Esophagus muscularis mucosa (tissue), 4 donors: ENCODE measurements around the gene TPX2. TPM values are rescaled to one million over a fixed set of nuclear protein-coding genes. Genes with fewer than 3 reads are reported as not detected.

Source experiments
- DNase-seq: peaks from one replicate; pipeline ENCODE4 v3.0.0-alpha.2; 2017; ENCODE audit errors: extremely low spot score
- H3K27ac ChIP-seq, 4 donors: fragments of 200-600 bp; sonication (generic); replicated peaks in 1 of 4; 1 replicate in 3 of 4; 2 replicates in 1 of 4; pipeline ENCODE4 v1.5.1; 2016 to 2019; ENCODE audit warnings: mild to moderate bottlenecking in 1 of 4
- H3K27me3 ChIP-seq, 4 donors: fragments of 200-600 bp; sonication (generic); one replicate each; pipeline versions ENCODE4 v1.5.1 to v1.6.0; 2016 to 2019
- H3K36me3 ChIP-seq, 4 donors: fragments of 200-600 bp; sonication (generic); one replicate each; pipeline ENCODE4 v1.5.1; 2016 to 2019
- H3K4me1 ChIP-seq, 4 donors: fragments of 200-600 bp; sonication (generic); one replicate each; pipeline ENCODE4 v1.5.1; 2016 to 2019
- H3K4me3 ChIP-seq, 4 donors: fragments of 200-600 bp; sonication (generic); 1 replicate in 2 of 4; 2 replicates in 2 of 4; pipeline ENCODE4 v1.5.1; 2016 to 2019; ENCODE audit warnings: mild to moderate bottlenecking in 4 of 4, moderate library complexity in 1 of 4
- H3K9me3 ChIP-seq, 4 donors: fragments of 200-600 bp; sonication (generic); 1 replicate in 3 of 4; 2 replicates in 1 of 4; pipeline ENCODE4 v1.5.1; 2016 to 2019
- CTCF ChIP-seq, 3 experiments: fragments of 200-600 bp in 2 of 3; fragments of 450-650 bp in 1 of 3; sonication (generic) in 2 of 3; IDR thresholded peaks; one replicate each; pipeline ENCODE4 v1.5.1; 2017 to 2019; ENCODE audit warnings: antibody characterized with exemption in 3 of 3, mild to moderate bottlenecking in 2 of 3, moderate library complexity in 1 of 3
- EP300 ChIP-seq: sonication (generic); formaldehyde crosslinking; IDR thresholded peaks from one replicate; pipeline ENCODE4 v1.6.1; 2017; ENCODE audit warnings: antibody characterized with exemption
- POLR2A ChIP-seq: fragments of 450-650 bp; IDR thresholded peaks from one replicate; pipeline ENCODE4 v1.6.1; 2017; ENCODE audit warnings: antibody characterized with exemption, moderate library complexity, mild to moderate bottlenecking, low read depth
- POLR2AphosphoS5 ChIP-seq, 2 donors: sonication (generic); formaldehyde crosslinking; IDR thresholded peaks; one replicate each; pipeline ENCODE4 v1.6.1; 2017; ENCODE audit warnings: antibody characterized with exemption in 2 of 2
- WGBS: methylation state at CpG from one replicate; pipeline ENCODE4 v1.1.5; 2018; 5-methylcytosine and 5-hydroxymethylcytosine counted together
- intact Hi-C: fragments of 100-400 bp; cut with DNase I; formaldehyde crosslinking; loops from one replicate; pipeline ENCODE4 v1.15.1; 2023
- total RNA-seq, 4 donors: library from RNA; depleted of rRNA; stranded (reverse); fragments of >200 nt; gene quantifications; one replicate each; pipeline versions ENCODE4 v1.1.0 to v1.2.1, GENCODE V29; 2016

TPX2 gene
- 1 to 10 TPM in 1 of 4 donors, under 1 TPM in 3; under 0.01 to 1.1 (median 0.38) TPM for total RNA-seq

- WGBS, result under 1% methylated on average over 50 of the region's 54 CpGs
- DNase-seq, result peak; percentile 98
- Histone ChIP-seq H3K27ac (peak within 1 kb of the TSS; percentile 63 to 84 (median 80)), H3K27me3 (no peaks in the 10 kb centered on the region), H3K36me3 (no peaks in the 10 kb centered on the region), H3K4me1 (peaks cover 5 to 12% (median 11%) of the 10 kb centered on the region in 4 donors), H3K9me3 (no peaks in the 10 kb centered on the region), H3K4me3 (peak within 1 kb of the TSS; percentile 61 to 77 (median 73))
- intact Hi-C loops, result no loop called here
- TF ChIP-seq EP300, result no peak
- no peak for TF ChIP-seq POLR2A
- peak; percentile 88 to 89 for TF ChIP-seq POLR2AphosphoS5 (IDR thresholded peaks at IDR 0.05)
- TF ChIP-seq CTCF (IDR thresholded peaks at IDR 0.05), result peak in 2 of 3 experiments; percentile 22 to 43
Observed at GRCh38 chr20:31738729-31739549, at the start of gene TPX2. Gene TPX2 (plus strand): TSS chr20:31739290. CDS start chr20:31757477, 18,187 bp downstream.

- 97% methylated on average over 3 of the region's 3 CpGs for WGBS
- intact Hi-C loops, result no loop called here
Observed at GRCh38 chr20:31690124-31690666, 48.9 kb upstream of the TPX2 start.

GRCh38 chr20:31691646-31692275 is 47.3 kb upstream of the TPX2 start:
- no peaks in the 10 kb centered on the region for H3K9me3 ChIP-seq
- DNase-seq, result no peak
- no peak overlapping the region for H3K27ac ChIP-seq
- WGBS, result 62% methylated on average over 1 of the region's 1 CpG
- no peak overlapping the region for H3K4me3 ChIP-seq
- peaks cover 44 to 65% (median 58%) of the 10 kb centered on the region in 4 donors for H3K4me1 ChIP-seq
- TF ChIP-seq CTCF (IDR thresholded peaks at IDR 0.05), result no peak
- TF ChIP-seq POLR2A, result no peak
- TF ChIP-seq POLR2AphosphoS5 (IDR thresholded peaks at IDR 0.05), result no peak
- TF ChIP-seq EP300, result no peak
- H3K27me3 ChIP-seq, result no peaks in the 10 kb centered on the region
- peaks cover 4 to 82% (median 30%) of the 10 kb centered on the region in 4 donors for H3K36me3 ChIP-seq
- intact Hi-C loops, result no loop called here

More at GRCh38 chr20:31690124-31690666, 48.9 kb upstream of the TPX2 start:
- Histone ChIP-seq H3K27ac (no peak overlapping the region), H3K9me3 (no peaks in the 10 kb centered on the region), H3K27me3 (no peaks in the 10 kb centered on the region), H3K4me1 (peaks cover 41 to 66% (median 53%) of the 10 kb centered on the region in 4 donors), H3K36me3 (peaks cover 4 to 76% (median 24%) of the 10 kb centered on the region in 4 donors), H3K4me3 (no peak overlapping the region)
- TF ChIP-seq POLR2A, result no peak
- TF ChIP-seq CTCF (IDR thresholded peaks at IDR 0.05), result no peak
- TF ChIP-seq POLR2AphosphoS5 (IDR thresholded peaks at IDR 0.05), result no peak
- no peak for TF ChIP-seq EP300
- DNase-seq, result no peak

GRCh38 chr20:31693402-31693801 is 45.7 kb upstream of the TPX2 start:
- H3K27ac ChIP-seq, result no peak overlapping the region
- H3K9me3 ChIP-seq, result no peaks in the 10 kb centered on the region
- WGBS, result 92% methylated on average over 6 of the region's 6 CpGs
- TF ChIP-seq POLR2AphosphoS5 (IDR thresholded peaks at IDR 0.05), result no peak
- no peak for TF ChIP-seq EP300
- TF ChIP-seq POLR2A, result no peak
- no peak for TF ChIP-seq CTCF (IDR thresholded peaks at IDR 0.05)
- no peak overlapping the region for H3K4me3 ChIP-seq
- no peaks in the 10 kb centered on the region for H3K27me3 ChIP-seq
- peaks cover 4 to 77% (median 26%) of the 10 kb centered on the region in 4 donors for H3K36me3 ChIP-seq
- intact Hi-C loops, result no loop called here
- peaks cover 46 to 80% (median 62%) of the 10 kb centered on the region in 4 donors for H3K4me1 ChIP-seq
- no peak for DNase-seq
